T-cell (primary cell): ENCODE measurements around the gene IL1RAPL2. TPM values are rescaled to one million over a fixed set of nuclear protein-coding genes. Genes with fewer than 3 reads are reported as not detected.

ENCODE experiments used
- ATAC-seq, 4 experiments: fragments of 200-7000 bp in 3 of 4; fragments of 150-1000 bp in 1 of 4; cut with Tn5 transposase; replicated peaks in 1 of 4; 1 replicate in 3 of 4; 2 replicates in 1 of 4; pipeline ENCODE4 v1.10.0; 2021; ENCODE audit warnings: moderate library complexity in 3 of 4, mild to moderate bottlenecking in 2 of 4, moderate number of reproducible peaks in 1 of 4
- CTCF ChIA-PET, 2 donors: fragments of 300-600 bp; sonication (Branson Sonifier 250); formaldehyde crosslinking; loops; one replicate each; lab custom pipeline; 2022; ENCODE audit warnings: antibody characterized with exemption in 2 of 2; lab: Charles Lee
- POLR2A ChIA-PET, 2 donors: fragments of 300-600 bp; sonication (Branson Sonifier 250); formaldehyde crosslinking; loops; one replicate each; lab custom pipeline; 2022; ENCODE audit warnings: antibody characterized with exemption in 2 of 2; lab: Charles Lee
- DNase-seq, 35 experiments: peaks; one replicate each; pipeline versions ENCODE4 v3.0.0 to v3.0.0-alpha.2; 2013 to 2023
- H3K27ac ChIP-seq: one replicate; pipeline ENCODE4 v1.5.1; 2013; ENCODE audit warnings: low read length
- H3K27me3 ChIP-seq, 2 experiments: replicated peaks in 1 of 2; 1 replicate in 1 of 2; 2 replicates in 1 of 2; pipeline versions ENCODE4 v1.6.1 to v1.7.0; 2013; ENCODE audit warnings: low read length in 1 of 2, mixed read lengths in 1 of 2; ENCODE audit not compliant: control insufficient read depth in 2 of 2, insufficient read depth in 2 of 2; ENCODE audit errors: extremely low read depth in 1 of 2
- H3K36me3 ChIP-seq, 2 donors: 1 replicate in 1 of 2; 2 replicates in 1 of 2; pipeline versions ENCODE4 v1.6.1 to v1.7.0; 2013; ENCODE audit warnings: low read length in 1 of 2; ENCODE audit not compliant: control insufficient read depth in 2 of 2, insufficient read depth in 1 of 2; ENCODE audit errors: extremely low read depth in 1 of 2
- H3K4me1 ChIP-seq, 2 experiments: 1 replicate in 1 of 2; 2 replicates in 1 of 2; pipeline versions ENCODE4 v1.6.1 to v1.7.0; 2013; ENCODE audit warnings: low read length in 2 of 2, mixed read lengths in 1 of 2; ENCODE audit not compliant: insufficient read depth in 2 of 2, control insufficient read depth in 1 of 2; ENCODE audit errors: extremely low read depth in 1 of 2
- H3K4me3 ChIP-seq, 2 donors: 1 replicate in 1 of 2; 2 replicates in 1 of 2; pipeline versions ENCODE4 v1.5.1 to v1.7.0; 2013; ENCODE audit warnings: mild to moderate bottlenecking in 2 of 2, low read length in 1 of 2, moderate library complexity in 1 of 2; ENCODE audit not compliant: control insufficient read depth in 1 of 2; ENCODE audit errors: extremely low read depth in 1 of 2
- H3K9me3 ChIP-seq: 2 replicates; pipeline ENCODE4 v1.7.0; 2013
- H3K27ac Mint-ChIP-seq, 2 donors: one replicate each; pipeline ENCODE4 v1.8.0; 2020 to 2021; ENCODE audit warnings: mild to moderate bottlenecking in 2 of 2, mixed read lengths in 2 of 2
- H3K27me3 Mint-ChIP-seq, 2 donors: one replicate each; pipeline ENCODE4 v1.8.0; 2021 to 2022; ENCODE audit warnings: mixed read lengths in 2 of 2
- H3K36me3 Mint-ChIP-seq: one replicate; pipeline ENCODE4 v1.8.0; 2021; ENCODE audit warnings: mixed read lengths
- H3K4me1 Mint-ChIP-seq, 3 donors: one replicate each; pipeline ENCODE4 v1.8.0; 2020 to 2022; ENCODE audit warnings: mixed read lengths in 3 of 3, mild to moderate bottlenecking in 1 of 3
- H3K4me3 Mint-ChIP-seq, 3 donors: one replicate each; pipeline ENCODE4 v1.8.0; 2020 to 2022; ENCODE audit warnings: mild to moderate bottlenecking in 3 of 3, mixed read lengths in 3 of 3, moderate library complexity in 3 of 3
- H3K9me3 Mint-ChIP-seq, 3 donors: one replicate each; pipeline ENCODE4 v1.8.0; 2020 to 2022; ENCODE audit warnings: mixed read lengths in 3 of 3
- WGBS: methylation state at CpG from one replicate; pipeline ENCODE4 v1.1.5; 2013; ENCODE audit warnings: missing lambda C conversion rate; ENCODE audit not compliant: insufficient coverage; 5-methylcytosine and 5-hydroxymethylcytosine counted together
- total RNA-seq, 35 experiments: library from RNA in 6 of 35; stranded (reverse) in 6 of 35; fragments of 120-200 nt in 1 of 35; gene quantifications; one replicate each; pipeline versions ENCODE4 v1.2.1 to v1.2.4 and lab custom pipeline; 2013 to 2026

The IL1RAPL2 gene
- total RNA-seq, 5 donors from 2014 or later (not counting 1 experiment from before 2014, with no cell fraction given) = not detected

GRCh38 chrX:104684077-104684476 is 118.1 kb downstream of the IL1RAPL2 start:
- H3K9me3 Mint-ChIP-seq = no peaks in the 10 kb centered on the region
- Histone ChIP-seq H3K27ac (no peak overlapping the region), H3K9me3 (no peaks in the 10 kb centered on the region), H3K4me3 (no peak overlapping the region), H3K27me3 (no peaks in the 10 kb centered on the region), H3K4me1 (no peaks in the 10 kb centered on the region), H3K36me3 (no peaks in the 10 kb centered on the region)
- H3K27ac Mint-ChIP-seq = no peak overlapping the region
- ChIA-PET POLR2A (no interaction called here), CTCF (no interaction called here)
- no CpG with 5 or more reads among the region's 2 CpGs for WGBS
- DNase-seq = no peak
- peaks cover 0 to 8% of the 10 kb centered on the region in 2 donors for H3K27me3 Mint-ChIP-seq
- H3K4me1 Mint-ChIP-seq = no peaks in the 10 kb centered on the region
- no peaks in the 10 kb centered on the region for H3K36me3 Mint-ChIP-seq
- no peak for ATAC-seq
- no peak overlapping the region for H3K4me3 Mint-ChIP-seq

- Histone ChIP-seq H3K4me3 (no peak overlapping the region), H3K27ac (no peak overlapping the region), H3K27me3 (no peaks in the 10 kb centered on the region), H3K36me3 (no peaks in the 10 kb centered on the region), H3K4me1 (no peaks in the 10 kb centered on the region), H3K9me3 (no peaks in the 10 kb centered on the region)
- no peaks in the 10 kb centered on the region for H3K9me3 Mint-ChIP-seq
- no peak for ATAC-seq
- no peaks in the 10 kb centered on the region for H3K36me3 Mint-ChIP-seq
- no peak for DNase-seq
- POLR2A ChIA-PET = no interaction called here
- CTCF ChIA-PET = no interaction called here
- H3K4me1 Mint-ChIP-seq = no peaks in the 10 kb centered on the region
- H3K4me3 Mint-ChIP-seq = no peak overlapping the region
- H3K27me3 Mint-ChIP-seq = peaks cover 0 to 6% of the 10 kb centered on the region in 2 donors
- WGBS = 93% methylated on average over 3 of the region's 9 CpGs
- no peak overlapping the region for H3K27ac Mint-ChIP-seq
These were observed 129.6 kb downstream of the IL1RAPL2 start for GRCh38 chrX:104695593-104695992.

GRCh38 chrX:104696667-104697066 is 130.7 kb downstream of the IL1RAPL2 start:
- Histone ChIP-seq H3K27ac (no peak overlapping the region), H3K27me3 (no peaks in the 10 kb centered on the region), H3K4me1 (no peaks in the 10 kb centered on the region), H3K9me3 (no peaks in the 10 kb centered on the region), H3K4me3 (no peak overlapping the region), H3K36me3 (no peaks in the 10 kb centered on the region)
- DNase-seq (no peak), ATAC-seq (no peak)
- peaks cover 0 to 5% of the 10 kb centered on the region in 2 donors for H3K27me3 Mint-ChIP-seq
- ChIA-PET POLR2A (no interaction called here), CTCF (no interaction called here)
- no CpG with 5 or more reads among the region's 1 CpG for WGBS
- no peak overlapping the region for H3K27ac Mint-ChIP-seq
- no peak overlapping the region for H3K4me3 Mint-ChIP-seq
- H3K36me3 Mint-ChIP-seq = no peaks in the 10 kb centered on the region
- H3K4me1 Mint-ChIP-seq = no peaks in the 10 kb centered on the region
- no peaks in the 10 kb centered on the region for H3K9me3 Mint-ChIP-seq

GRCh38 chrX:104697294-104697693 is 131.3 kb downstream of the IL1RAPL2 start:
- H3K4me3 ChIP-seq = no peak overlapping the region
- no peaks in the 10 kb centered on the region for H3K36me3 ChIP-seq
- Mint-ChIP-seq H3K4me1 (no peaks in the 10 kb centered on the region), H3K9me3 (no peaks in the 10 kb centered on the region), H3K4me3 (no peak overlapping the region), H3K36me3 (no peaks in the 10 kb centered on the region), H3K27ac (no peak overlapping the region), H3K27me3 (peaks cover 0 to 9% of the 10 kb centered on the region in 2 donors)
- H3K27me3 ChIP-seq = no peaks in the 10 kb centered on the region
- ChIA-PET POLR2A (no interaction called here), CTCF (no interaction called here)
- no peak for DNase-seq
- H3K27ac ChIP-seq = no peak overlapping the region
- ATAC-seq = no peak
- H3K4me1 ChIP-seq = no peaks in the 10 kb centered on the region
- H3K9me3 ChIP-seq = no peaks in the 10 kb centered on the region

- Histone ChIP-seq H3K27ac (no peak overlapping the region), H3K27me3 (no peaks in the 10 kb centered on the region), H3K36me3 (no peaks in the 10 kb centered on the region), H3K4me3 (no peak overlapping the region), H3K9me3 (no peaks in the 10 kb centered on the region), H3K4me1 (no peaks in the 10 kb centered on the region)
- WGBS = no CpG with 5 or more reads among the region's 4 CpGs
- DNase-seq = no peak
- Mint-ChIP-seq H3K9me3 (no peaks in the 10 kb centered on the region), H3K4me3 (no peak overlapping the region), H3K27ac (no peak overlapping the region), H3K27me3 (peaks cover 0 to 29% of the 10 kb centered on the region in 2 donors), H3K36me3 (no peaks in the 10 kb centered on the region), H3K4me1 (no peaks in the 10 kb centered on the region)
- ChIA-PET CTCF (no interaction called here), POLR2A (no interaction called here)
- no peak for ATAC-seq
These were observed 141.0 kb downstream of the IL1RAPL2 start for GRCh38 chrX:104707042-104707441.

GRCh38 chrX:104707572-104707971 is 141.6 kb downstream of the IL1RAPL2 start:
- Histone ChIP-seq H3K27ac (no peak overlapping the region), H3K4me1 (no peaks in the 10 kb centered on the region), H3K4me3 (no peak overlapping the region), H3K9me3 (no peaks in the 10 kb centered on the region), H3K36me3 (no peaks in the 10 kb centered on the region), H3K27me3 (no peaks in the 10 kb centered on the region)
- CTCF ChIA-PET = no interaction called here
- Mint-ChIP-seq H3K27me3 (peaks cover 0 to 27% of the 10 kb centered on the region in 2 donors), H3K4me1 (no peaks in the 10 kb centered on the region), H3K4me3 (no peak overlapping the region), H3K9me3 (no peaks in the 10 kb centered on the region), H3K27ac (no peak overlapping the region), H3K36me3 (no peaks in the 10 kb centered on the region)
- POLR2A ChIA-PET = no interaction called here
- ATAC-seq = no peak
- no peak for DNase-seq

GRCh38 chrX:104712515-104712914 is 146.5 kb downstream of the IL1RAPL2 start:
- ChIA-PET POLR2A (no interaction called here), CTCF (no interaction called here)
- Mint-ChIP-seq H3K27me3 (peaks cover 0 to 18% of the 10 kb centered on the region in 2 donors), H3K4me1 (no peaks in the 10 kb centered on the region), H3K4me3 (no peak overlapping the region), H3K36me3 (no peaks in the 10 kb centered on the region), H3K27ac (no peak overlapping the region), H3K9me3 (peaks cover 0 to 8% (median 0%) of the 10 kb centered on the region in 3 donors)
- Histone ChIP-seq H3K4me3 (no peak overlapping the region), H3K27me3 (no peaks in the 10 kb centered on the region), H3K9me3 (no peaks in the 10 kb centered on the region), H3K36me3 (no peaks in the 10 kb centered on the region), H3K27ac (no peak overlapping the region), H3K4me1 (no peaks in the 10 kb centered on the region)
- DNase-seq (no peak), ATAC-seq (no peak)
- no CpG with 5 or more reads among the region's 1 CpG for WGBS
